Calu3 (cell line): Measurements from ENCODE around the gene MRPL46. TPM values are rescaled to one million over a fixed set of nuclear protein-coding genes. Genes with fewer than 3 reads are reported as not detected.

Source experiments
- BruUV-seq: library from RNA; stranded (reverse); fragments of 400-500 nt; replicated peaks from 2 replicates; lab custom pipeline; 2021; lab: Mats Ljungman, UMichigan
- CTCF ChIA-PET: fragments of 300-600 bp; sonication (Branson Sonifier 250); formaldehyde crosslinking; loops from one replicate; lab custom pipeline; 2022; ENCODE audit warnings: antibody characterized with exemption; lab: Charles Lee
- DNase-seq: peaks from one replicate; pipeline ENCODE4 v3.0.0; 2022
- H3K27ac Mint-ChIP-seq: one replicate; pipeline ENCODE4 v1.8.0; 2022; ENCODE audit warnings: mixed read lengths; ENCODE audit not compliant: unreplicated experiment
- H3K27me3 Mint-ChIP-seq: one replicate; pipeline ENCODE4 v1.8.0; 2022; ENCODE audit warnings: mixed read lengths; ENCODE audit not compliant: unreplicated experiment
- H3K36me3 Mint-ChIP-seq: one replicate; pipeline ENCODE4 v1.8.0; 2022; ENCODE audit warnings: mild to moderate bottlenecking, moderate library complexity, mixed read lengths; ENCODE audit not compliant: insufficient read depth, unreplicated experiment
- H3K4me1 Mint-ChIP-seq: one replicate; pipeline ENCODE4 v1.8.0; 2022; ENCODE audit warnings: mild to moderate bottlenecking, low read depth, mixed read lengths; ENCODE audit not compliant: unreplicated experiment
- H3K4me3 Mint-ChIP-seq: one replicate; pipeline ENCODE4 v1.8.0; 2022; ENCODE audit warnings: mild to moderate bottlenecking, low read depth, moderate library complexity, mixed read lengths; ENCODE audit not compliant: unreplicated experiment
- H3K9me3 Mint-ChIP-seq: one replicate; pipeline ENCODE4 v1.8.0; 2022; ENCODE audit warnings: low read depth, mixed read lengths; ENCODE audit not compliant: unreplicated experiment
- intact Hi-C: fragments of 100-400 bp; cut with micrococcal nuclease; formaldehyde crosslinking; loops from one replicate; pipeline ENCODE4 v1.10.0; 2022; ENCODE audit not compliant: unreplicated experiment
- total RNA-seq: library from RNA; stranded (reverse); gene quantifications from 2 replicates; pipeline ENCODE4 v1.2.3, GENCODE V29; 2022
- TF ChIP-seq, protein P1 (sequence below): fragments of 200-600 bp; IDR thresholded peaks from one replicate; pipeline ENCODE4 v1.8.0; 2022; ENCODE audit warnings: antibody characterized with exemption; ENCODE audit not compliant: unreplicated experiment

MRPL46 gene
- total RNA-seq, 1 experiment from 2014 or later = 47.6 TPM

DNA sequence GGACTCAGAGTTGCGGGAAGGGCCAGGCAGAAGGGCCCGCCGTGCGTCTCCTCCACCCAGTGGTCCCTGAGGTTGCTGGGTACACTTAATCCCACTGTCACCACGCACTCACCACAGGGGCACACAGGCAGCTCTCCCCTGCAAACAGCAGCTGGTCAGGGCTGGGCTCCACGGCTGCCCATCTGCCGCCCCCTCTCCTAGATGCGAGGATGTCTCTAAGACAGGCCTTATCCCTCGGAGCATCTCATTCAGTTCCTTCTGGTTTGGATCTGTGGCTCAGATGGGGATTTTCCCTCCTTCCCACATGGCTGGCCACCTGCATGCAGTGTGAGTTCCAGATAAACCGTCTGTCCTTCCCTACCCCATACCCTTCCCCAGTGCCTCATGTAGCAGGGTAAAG is 26.7 kb upstream of the MRPL46 start:
- Mint-ChIP-seq H3K9me3 (no peaks in the 10 kb centered on the region), H3K36me3 (peaks cover 5% of the 10 kb centered on the region), H3K4me3 (no peak overlapping the region), H3K4me1 (no peaks in the 10 kb centered on the region), H3K27ac (no peak overlapping the region), H3K27me3 (no peaks in the 10 kb centered on the region)
- DNase-seq = no peak
- BruUV-seq = no TSS peak
- intact Hi-C loops = no loop called here
- TF ChIP-seq, protein P1, sequence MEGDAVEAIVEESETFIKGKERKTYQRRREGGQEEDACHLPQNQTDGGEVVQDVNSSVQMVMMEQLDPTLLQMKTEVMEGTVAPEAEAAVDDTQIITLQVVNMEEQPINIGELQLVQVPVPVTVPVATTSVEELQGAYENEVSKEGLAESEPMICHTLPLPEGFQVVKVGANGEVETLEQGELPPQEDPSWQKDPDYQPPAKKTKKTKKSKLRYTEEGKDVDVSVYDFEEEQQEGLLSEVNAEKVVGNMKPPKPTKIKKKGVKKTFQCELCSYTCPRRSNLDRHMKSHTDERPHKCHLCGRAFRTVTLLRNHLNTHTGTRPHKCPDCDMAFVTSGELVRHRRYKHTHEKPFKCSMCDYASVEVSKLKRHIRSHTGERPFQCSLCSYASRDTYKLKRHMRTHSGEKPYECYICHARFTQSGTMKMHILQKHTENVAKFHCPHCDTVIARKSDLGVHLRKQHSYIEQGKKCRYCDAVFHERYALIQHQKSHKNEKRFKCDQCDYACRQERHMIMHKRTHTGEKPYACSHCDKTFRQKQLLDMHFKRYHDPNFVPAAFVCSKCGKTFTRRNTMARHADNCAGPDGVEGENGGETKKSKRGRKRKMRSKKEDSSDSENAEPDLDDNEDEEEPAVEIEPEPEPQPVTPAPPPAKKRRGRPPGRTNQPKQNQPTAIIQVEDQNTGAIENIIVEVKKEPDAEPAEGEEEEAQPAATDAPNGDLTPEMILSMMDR = no peak
- CTCF ChIA-PET = interaction anchor here (0.6 kb wide), 1 partner anchor 408 kb away, joined by 3 read pairs; no protein-coding TSS in a partner anchor

GRCh38 chr15:88491158-88491557 is 24.0 kb upstream of the MRPL46 start:
- TF ChIP-seq, protein P1 = no peak
- Mint-ChIP-seq H3K36me3 (peaks cover 5% of the 10 kb centered on the region), H3K27ac (no peak overlapping the region), H3K4me3 (no peak overlapping the region), H3K9me3 (no peaks in the 10 kb centered on the region), H3K27me3 (no peaks in the 10 kb centered on the region), H3K4me1 (no peaks in the 10 kb centered on the region)
- no TSS peak for BruUV-seq
- intact Hi-C loops = no loop called here
- no peak for DNase-seq
- CTCF ChIA-PET = no interaction called here

- intact Hi-C loops = no loop called here
These were observed 22.8 kb upstream of the MRPL46 start for GRCh38 chr15:88490036-88490435.

DNA sequence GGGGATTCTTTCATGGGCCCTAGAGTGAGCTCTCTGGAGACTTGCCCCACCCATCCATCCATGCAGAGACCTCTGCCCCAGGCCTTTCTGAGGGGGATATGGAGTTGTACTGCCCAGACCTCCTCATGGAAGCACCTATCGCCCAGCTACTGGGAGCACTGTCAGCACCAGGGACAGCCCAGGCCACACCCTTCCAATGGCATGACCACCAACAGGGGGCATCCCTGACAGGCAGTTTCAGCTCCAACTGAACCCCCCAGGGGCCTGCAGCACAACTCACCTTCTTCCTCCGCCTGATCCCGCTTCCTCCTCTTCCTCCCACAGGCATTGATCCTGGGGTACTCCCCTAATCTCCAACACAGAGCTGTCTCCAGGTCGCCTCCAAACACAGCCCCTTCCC is 22.1 kb upstream of the MRPL46 start:
- no peak for DNase-seq
- CTCF ChIA-PET = interaction anchor here (0.9 kb wide), 1 partner anchor 8 kb away, joined by 3 read pairs; no protein-coding TSS in a partner anchor
- BruUV-seq = no TSS peak
- H3K27ac Mint-ChIP-seq = no peak overlapping the region
- intact Hi-C loops = no loop called here
- no peaks in the 10 kb centered on the region for H3K9me3 Mint-ChIP-seq
- H3K27me3 Mint-ChIP-seq = no peaks in the 10 kb centered on the region
- peaks cover 5% of the 10 kb centered on the region for H3K36me3 Mint-ChIP-seq
- TF ChIP-seq, protein P1 = no peak
- no peak overlapping the region for H3K4me3 Mint-ChIP-seq
- H3K4me1 Mint-ChIP-seq = no peaks in the 10 kb centered on the region

More at GRCh38 chr15:88490036-88490435, 22.8 kb upstream of the MRPL46 start:
- DNase-seq = no peak
- H3K27me3 Mint-ChIP-seq = no peaks in the 10 kb centered on the region
- BruUV-seq = no TSS peak
- H3K27ac Mint-ChIP-seq = no peak overlapping the region
- no peaks in the 10 kb centered on the region for H3K9me3 Mint-ChIP-seq
- H3K36me3 Mint-ChIP-seq = peaks cover 5% of the 10 kb centered on the region
- TF ChIP-seq, protein P1 = no peak
- no peaks in the 10 kb centered on the region for H3K4me1 Mint-ChIP-seq
- CTCF ChIA-PET = interaction anchor here (0.7 to 0.9 kb wide), 2 partner anchors 8 to 210 kb away, joined by 3 read pairs; no protein-coding TSS in a partner anchor
- H3K4me3 Mint-ChIP-seq = no peak overlapping the region
